WTC11 (cell line): Measurements from ENCODE around the gene FHOD3.

ENCODE experiments used
- ATF1 ChIP-seq: sonication (generic); formaldehyde crosslinking; IDR thresholded peaks from 2 replicates; pipeline ENCODE4 v1.8.1; 2023; ENCODE audit warnings: mild to moderate bottlenecking, moderate library complexity, missing genetic modification reagents
- ATF2 ChIP-seq: sonication (generic); formaldehyde crosslinking; IDR thresholded peaks from 2 replicates; pipeline ENCODE4 v1.8.1; 2022; ENCODE audit warnings: low read depth, missing genetic modification reagents, borderline replicate concordance
- ESRRA ChIP-seq: sonication (generic); formaldehyde crosslinking; IDR thresholded peaks from 2 replicates; pipeline ENCODE4 v1.8.1; 2022; ENCODE audit warnings: mild to moderate bottlenecking, missing genetic modification reagents, borderline replicate concordance
- FOXP1 ChIP-seq: sonication (generic); formaldehyde crosslinking; IDR thresholded peaks from 2 replicates; pipeline ENCODE4 v1.8.0; 2022; ENCODE audit warnings: missing genetic modification reagents, mild to moderate bottlenecking, moderate library complexity, borderline replicate concordance
- TCF7 ChIP-seq: sonication (generic); formaldehyde crosslinking; IDR thresholded peaks from 2 replicates; pipeline ENCODE4 v1.8.0; 2022; ENCODE audit warnings: mild to moderate bottlenecking, low read depth, missing genetic modification reagents, moderate library complexity
- ZNF138 ChIP-seq: sonication (generic); formaldehyde crosslinking; conservative IDR thresholded peaks from 2 replicates; pipeline ENCODE4 v1.8.1; 2022; ENCODE audit warnings: mild to moderate bottlenecking, moderate library complexity, missing genetic modification reagents
- TF ChIP-seq, protein P1 (sequence below): fragments of 200-600 bp; IDR thresholded peaks from 2 replicates; pipeline ENCODE4 v1.8.0; 2022; ENCODE audit warnings: antibody characterized with exemption

DNA sequence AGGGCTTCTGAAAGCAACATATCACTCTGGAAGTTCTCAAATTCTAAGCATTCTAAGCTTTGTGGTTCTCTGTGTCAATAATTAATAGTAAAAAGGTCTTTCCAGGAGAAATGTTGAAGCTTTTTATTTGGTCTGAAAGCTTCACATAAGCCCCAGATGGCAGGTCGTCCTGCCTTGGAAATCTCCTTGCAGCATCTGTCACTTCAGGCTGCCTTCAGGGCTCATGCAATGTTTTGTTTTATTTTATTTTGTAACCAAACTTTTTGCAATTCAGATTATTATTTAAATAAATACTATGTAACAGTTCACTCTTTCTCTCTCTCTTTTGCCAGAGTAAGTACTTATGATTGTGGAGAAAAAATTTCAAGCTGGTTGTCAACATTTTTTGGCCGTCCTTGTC is 46.7 kb upstream of the FHOD3 start:
- TF ChIP-seq ESRRA (CRISPR knock-in tag) (no peak), FOXP1 (CRISPR knock-in tag) (no peak), ATF2 (CRISPR knock-in tag) (no peak), ZNF138 (no peak), TCF7 (CRISPR knock-in tag) (no peak), ATF1 (CRISPR knock-in tag) (no peak)
- TF ChIP-seq, protein P1, sequence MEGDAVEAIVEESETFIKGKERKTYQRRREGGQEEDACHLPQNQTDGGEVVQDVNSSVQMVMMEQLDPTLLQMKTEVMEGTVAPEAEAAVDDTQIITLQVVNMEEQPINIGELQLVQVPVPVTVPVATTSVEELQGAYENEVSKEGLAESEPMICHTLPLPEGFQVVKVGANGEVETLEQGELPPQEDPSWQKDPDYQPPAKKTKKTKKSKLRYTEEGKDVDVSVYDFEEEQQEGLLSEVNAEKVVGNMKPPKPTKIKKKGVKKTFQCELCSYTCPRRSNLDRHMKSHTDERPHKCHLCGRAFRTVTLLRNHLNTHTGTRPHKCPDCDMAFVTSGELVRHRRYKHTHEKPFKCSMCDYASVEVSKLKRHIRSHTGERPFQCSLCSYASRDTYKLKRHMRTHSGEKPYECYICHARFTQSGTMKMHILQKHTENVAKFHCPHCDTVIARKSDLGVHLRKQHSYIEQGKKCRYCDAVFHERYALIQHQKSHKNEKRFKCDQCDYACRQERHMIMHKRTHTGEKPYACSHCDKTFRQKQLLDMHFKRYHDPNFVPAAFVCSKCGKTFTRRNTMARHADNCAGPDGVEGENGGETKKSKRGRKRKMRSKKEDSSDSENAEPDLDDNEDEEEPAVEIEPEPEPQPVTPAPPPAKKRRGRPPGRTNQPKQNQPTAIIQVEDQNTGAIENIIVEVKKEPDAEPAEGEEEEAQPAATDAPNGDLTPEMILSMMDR: no peak
